ENCODE data around the gene TAGLN2. TPM values are rescaled to one million over a fixed set of nuclear protein-coding genes. Genes with fewer than 3 reads are reported as not detected.
A peak's percentile ranks its signal among the peaks of the same experiment; 100 is the strongest.
"Not testable (repeated sequence)": the region's sequence is repeated elsewhere in the genome, so short reads cannot be mapped to it uniquely, and the experiment has no call there.

Gene TAGLN2
- total RNA-seq, 1 donor from 2014 or later: 68.3 TPM

GRCh38 chr1:159904036-159904435 is 21.3 kb downstream of the TAGLN2 start:
- not testable (repeated sequence) for DNase-seq (ENCODE audit: low spot score); ATAC-seq

- no peak for ATAC-seq
Measured at GRCh38 chr1:159902541-159902940, 22.8 kb downstream of the TAGLN2 start.

DNA sequence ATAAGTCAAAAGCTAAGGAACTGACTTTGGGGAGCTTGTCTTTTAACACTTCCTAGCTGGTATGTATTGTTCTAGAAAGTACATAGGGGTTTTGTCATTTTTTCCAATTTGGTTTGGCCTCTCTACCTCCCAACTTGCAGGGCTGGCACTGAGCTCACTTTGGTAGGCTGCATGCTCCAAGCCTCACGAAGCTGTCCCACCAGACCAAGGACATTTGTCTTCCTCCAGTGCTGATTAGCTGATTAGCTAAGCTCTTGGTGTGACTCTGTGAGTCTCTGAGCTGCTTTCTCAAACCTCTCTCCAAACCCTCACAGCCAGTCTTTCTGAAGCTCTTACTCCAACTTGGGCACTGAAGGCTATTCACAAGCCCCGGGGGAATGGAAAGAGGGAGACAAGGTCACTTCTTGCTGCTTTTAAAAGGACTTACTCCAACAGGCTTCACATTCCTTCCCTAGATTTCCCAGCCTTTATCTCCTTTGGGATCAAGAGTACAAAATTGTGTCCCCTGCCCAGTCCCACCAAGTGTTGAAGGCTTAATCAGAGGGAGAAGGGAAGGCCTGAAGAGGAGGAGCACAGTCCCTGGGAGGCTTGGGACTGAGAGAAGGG is 24.4 kb downstream of the TAGLN2 start:
- DNase-seq (ENCODE audit: low spot score) (no peak), ATAC-seq (no peak)

More at GRCh38 chr1:159902541-159902940, 22.8 kb downstream of the TAGLN2 start:
- no peak for DNase-seq (ENCODE audit: low spot score)

GRCh38 chr1:159900086-159900680 is 25.1 kb downstream of the TAGLN2 start, which contains the start of gene CFAP45:
Gene CFAP45, minus strand, starts transcription at chr1:159900165. Its CDS starts 67 bp downstream, at chr1:159900098.
- peak; percentile 77 for DNase-seq (ENCODE audit: low spot score)

DNA sequence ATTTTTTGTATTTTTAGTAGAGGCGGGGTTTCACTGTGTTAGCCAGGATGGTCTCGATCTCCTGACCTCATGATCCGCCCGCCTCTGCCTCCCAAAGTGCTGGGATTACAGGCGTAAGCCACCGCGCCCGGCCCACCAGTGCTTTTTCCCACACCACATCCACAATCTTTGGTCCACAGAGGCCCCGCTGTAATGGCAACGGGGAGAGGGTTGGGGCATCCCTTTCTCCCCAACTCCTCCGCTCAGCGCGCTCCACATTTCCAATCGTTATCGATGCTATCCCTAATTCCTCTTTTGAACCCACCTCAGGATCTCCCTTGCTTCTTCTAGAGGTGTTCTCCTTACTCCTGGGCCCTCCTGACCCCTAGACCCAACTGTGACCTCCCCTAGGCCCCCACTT is 25.7 kb downstream of the TAGLN2 start:
- DNase-seq (ENCODE audit: low spot score); ATAC-seq: not testable (repeated sequence)

More at GRCh38 chr1:159900086-159900680, 25.1 kb downstream of the TAGLN2 start, which contains the start of gene CFAP45:
- peak; percentile 90 for ATAC-seq

- ATAC-seq: no peak
- DNase-seq (ENCODE audit: low spot score): no peak
Measured at GRCh38 chr1:159898527-159898926, 26.8 kb downstream of the TAGLN2 start.

DNA sequence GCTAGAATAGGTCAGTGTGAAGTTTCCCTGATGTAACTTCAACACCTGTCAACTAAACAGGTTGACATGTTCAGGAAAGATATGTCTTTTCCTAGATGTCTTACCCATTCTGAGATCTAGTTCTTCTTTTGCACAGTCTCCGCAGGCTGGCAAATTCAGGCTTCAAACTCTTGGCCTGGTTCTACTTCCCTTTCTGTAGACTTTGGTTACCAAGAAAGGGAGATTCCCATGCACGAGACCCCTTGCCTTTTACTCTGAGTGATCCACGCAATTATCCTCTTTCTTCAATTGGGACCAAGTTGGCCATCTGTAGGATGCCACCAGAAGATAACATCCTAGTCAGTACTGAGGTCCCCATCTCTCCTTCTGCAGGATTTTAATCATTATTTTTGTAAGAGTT is 27.3 kb downstream of the TAGLN2 start:
- DNase-seq (ENCODE audit: low spot score): no peak
- no peak for ATAC-seq

GRCh38 chr1:159896546-159896930 is 28.8 kb downstream of the TAGLN2 start:
- no peak for ATAC-seq
- DNase-seq (ENCODE audit: low spot score): no peak

DNA sequence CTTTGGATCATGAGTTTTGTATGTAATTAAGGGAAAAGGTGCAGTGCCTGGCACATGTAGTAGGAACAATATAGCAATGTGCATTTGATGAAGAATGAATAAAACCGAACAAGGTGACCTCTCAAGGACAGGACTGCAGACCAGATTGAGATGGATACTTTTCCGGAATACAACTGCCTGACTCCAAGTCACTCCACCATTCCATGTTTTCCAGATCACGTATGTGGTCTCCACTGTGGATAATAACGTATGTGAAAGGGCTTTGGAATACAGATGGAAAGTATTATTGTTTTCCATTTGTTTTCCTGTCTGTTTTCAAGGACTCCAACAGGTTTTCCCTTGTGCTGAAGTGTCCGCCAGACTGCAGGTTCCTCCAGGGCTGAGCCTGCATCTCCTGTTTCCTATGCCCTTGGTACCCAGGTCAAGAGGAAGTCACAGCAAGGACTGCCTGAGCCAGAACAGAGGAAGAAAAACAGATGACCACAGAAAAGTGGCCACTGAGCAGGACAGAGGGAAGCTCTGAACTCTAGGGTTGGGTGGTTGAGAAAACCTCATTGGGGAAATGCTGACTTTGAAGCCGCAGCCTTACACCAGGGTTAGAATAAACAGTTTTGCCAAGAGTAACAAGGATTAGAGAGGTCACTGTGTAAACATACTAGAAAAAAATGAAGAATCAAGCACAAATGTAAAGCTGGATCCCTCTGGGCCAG is 29.3 kb downstream of the TAGLN2 start:
- ATAC-seq (peak; percentile 12), DNase-seq (ENCODE audit: low spot score) (no peak)

DNA sequence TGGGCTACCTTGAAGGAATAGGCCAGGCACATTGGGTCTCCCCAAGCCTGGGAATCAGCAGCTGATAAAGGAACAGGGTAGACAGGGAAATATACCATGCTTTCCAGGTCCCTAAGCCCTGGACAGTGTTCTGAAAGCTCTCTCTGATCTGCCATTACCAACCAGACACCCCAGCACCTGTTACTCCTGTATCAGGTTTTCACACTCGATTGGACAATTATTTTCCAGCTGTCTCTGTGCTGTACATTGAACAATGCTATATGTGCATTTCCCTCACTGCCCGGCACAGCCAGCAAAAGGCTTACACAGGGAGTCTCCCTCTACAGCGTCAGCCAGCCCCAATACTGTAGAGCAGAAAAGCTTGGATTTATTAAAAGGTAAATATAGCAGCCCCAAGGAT is 30.0 kb downstream of the TAGLN2 start:
- DNase-seq (ENCODE audit: low spot score) (no peak), ATAC-seq (no peak)

DNA sequence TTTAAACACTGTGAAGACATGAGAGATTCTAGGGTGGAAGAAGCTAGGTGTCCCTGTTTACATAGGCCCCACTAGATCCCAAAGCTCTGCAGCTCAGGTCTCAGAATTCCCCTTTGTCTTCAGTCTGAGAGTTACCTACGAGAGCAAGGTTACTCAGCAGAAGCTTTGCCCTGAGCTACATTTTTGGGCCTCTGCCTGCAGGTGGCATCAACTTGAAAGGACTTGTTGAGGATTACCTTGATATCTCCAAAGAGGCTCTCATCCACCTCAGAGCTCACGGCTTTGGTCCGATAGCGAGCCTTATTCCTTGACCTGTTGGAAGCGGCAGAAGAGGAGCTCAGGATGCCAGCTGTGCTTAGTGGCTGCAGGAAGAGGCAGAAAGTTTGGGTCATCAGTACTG is 32.4 kb downstream of the TAGLN2 start:
- DNase-seq (ENCODE audit: low spot score) (no peak), ATAC-seq (peak; percentile 45)

- ATAC-seq (peak; percentile 99), DNase-seq (ENCODE audit: low spot score) (peak; percentile 85)
Measured at GRCh38 chr1:159891275-159892157, 33.8 kb downstream of the TAGLN2 start.

GRCh38 chr1:159890390-159890789 is 34.9 kb downstream of the TAGLN2 start:
- ATAC-seq: no peak
- DNase-seq (ENCODE audit: low spot score): no peak

DNA sequence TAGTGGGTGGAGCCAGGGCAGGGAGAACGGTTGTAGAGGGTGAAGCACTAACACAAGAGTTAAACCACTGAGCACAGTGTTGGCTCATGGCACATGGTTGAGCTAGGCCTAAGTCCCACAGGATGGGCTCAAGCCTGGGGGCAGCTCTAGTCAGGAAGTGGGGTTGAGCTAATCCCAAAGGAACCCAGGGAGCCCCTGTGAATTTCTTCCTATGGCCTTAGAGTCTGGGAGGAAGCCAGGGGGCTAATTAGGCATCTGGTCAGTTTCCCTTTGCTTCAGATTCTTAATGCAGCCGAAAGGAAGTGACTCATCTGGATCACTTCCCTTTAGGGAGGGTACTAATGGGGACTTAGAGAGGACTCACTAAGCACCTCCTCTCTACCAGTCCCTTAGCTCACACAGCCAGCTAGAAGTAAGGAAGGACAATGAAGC is 35.5 kb downstream of the TAGLN2 start:
- DNase-seq (ENCODE audit: low spot score) (no peak), ATAC-seq (peak; percentile 61)

- DNase-seq (ENCODE audit: low spot score) (no peak), ATAC-seq (no peak)
Measured at GRCh38 chr1:159889202-159889601, 36.1 kb downstream of the TAGLN2 start.

GRCh38 chr1:159884296-159884695 is 41.0 kb downstream of the TAGLN2 start:
- ATAC-seq (no peak), DNase-seq (ENCODE audit: low spot score) (no peak)

- DNase-seq (ENCODE audit: low spot score) (no peak), ATAC-seq (no peak)
Measured at GRCh38 chr1:159883134-159883533, 42.2 kb downstream of the TAGLN2 start.

- ATAC-seq (no peak), DNase-seq (ENCODE audit: low spot score) (no peak)
Measured at GRCh38 chr1:159882527-159882862, 42.8 kb downstream of the TAGLN2 start.

DNA sequence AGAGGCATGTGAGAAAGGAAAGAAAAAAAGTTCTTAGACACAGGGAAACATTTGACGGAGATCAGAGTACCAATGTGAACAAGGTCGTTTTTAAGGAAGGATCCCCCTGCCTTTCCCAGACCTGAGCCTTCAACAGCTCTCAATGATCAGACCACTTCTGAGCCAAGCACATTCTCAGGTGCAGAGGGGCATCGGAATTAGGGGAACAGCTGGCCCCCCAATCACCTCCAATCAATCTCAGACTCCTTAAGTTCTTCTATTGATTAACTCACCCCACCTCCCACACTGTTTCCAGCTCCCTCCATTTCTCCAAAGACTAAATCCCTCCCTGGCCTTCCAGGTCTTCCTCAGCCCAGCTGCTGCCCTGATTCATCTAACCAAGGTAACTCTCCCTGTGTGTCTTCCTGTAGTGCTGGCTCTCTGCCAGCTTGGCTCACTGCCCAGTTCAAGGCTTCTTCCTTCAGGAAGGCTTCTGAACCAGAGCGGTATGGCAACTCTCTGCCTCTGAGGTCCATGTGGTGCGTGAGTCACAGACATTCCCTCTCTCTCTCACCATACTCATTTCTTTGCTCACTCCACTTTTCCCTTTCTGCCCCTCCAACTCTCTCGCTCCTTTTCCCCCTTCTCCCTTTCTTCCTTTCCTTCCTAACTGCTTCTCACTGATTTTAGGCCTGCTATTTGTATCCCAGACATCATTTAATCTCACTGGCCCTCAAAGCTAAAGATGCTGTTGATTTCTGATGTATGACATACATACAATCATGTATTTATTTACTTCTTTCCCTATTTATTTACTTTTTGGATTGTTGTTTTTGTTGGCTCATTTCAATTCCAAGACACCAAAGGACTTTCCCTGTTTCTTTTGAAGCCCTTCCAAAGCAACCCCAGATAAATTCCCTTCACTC is 43.4 kb downstream of the TAGLN2 start:
- peak; percentile 49 for ATAC-seq
- peak; percentile 72 for DNase-seq (ENCODE audit: low spot score)

- ATAC-seq (no peak), DNase-seq (ENCODE audit: low spot score) (no peak)
Measured at GRCh38 chr1:159880430-159880829, 44.9 kb downstream of the TAGLN2 start.
